CD4-positive, alpha-beta memory T cell (primary cell): ENCODE results near the gene CR1L. TPM values are rescaled to one million over a fixed set of nuclear protein-coding genes. Genes with fewer than 3 reads are reported as not detected.
A peak's percentile ranks its signal among the peaks of the same experiment; 100 is the strongest.
"Not testable (repeated sequence)": the region's sequence is repeated elsewhere in the genome, so short reads cannot be mapped to it uniquely, and the experiment has no call there.

Experiments
- CTCF ChIA-PET: fragments of 350-600 bp; sonication (Branson Sonifier 250); formaldehyde crosslinking; loops from one replicate; lab custom pipeline; 2021; ENCODE audit warnings: inconsistent platforms; ENCODE audit not compliant: partially characterized antibody; lab: Charles Lee
- POLR2A ChIA-PET: fragments of 350-600 bp; sonication (Branson Sonifier 250); formaldehyde crosslinking; loops from one replicate; lab custom pipeline; 2021; ENCODE audit not compliant: partially characterized antibody; lab: Charles Lee
- DNase-seq, 5 donors: peaks; one replicate each; pipeline versions ENCODE4 v3.0.0 to v3.0.0-alpha.2; 2020 to 2022; ENCODE audit warnings: mixed read lengths in 1 of 5
- H3K27ac ChIP-seq: one replicate; pipeline ENCODE4 v1.7.0; 2013; ENCODE audit warnings: low read depth, low read length
- H3K27me3 ChIP-seq: 2 replicates; pipeline ENCODE4 v1.7.0; 2013; ENCODE audit warnings: mild to moderate bottlenecking, low read length, moderate library complexity; ENCODE audit not compliant: insufficient read depth
- H3K36me3 ChIP-seq: 2 replicates; pipeline ENCODE4 v1.7.0; 2013; ENCODE audit warnings: mild to moderate bottlenecking, low read length, moderate library complexity; ENCODE audit not compliant: insufficient read depth
- H3K4me1 ChIP-seq: 2 replicates; pipeline ENCODE4 v1.7.0; 2013; ENCODE audit warnings: mild to moderate bottlenecking, low read length, moderate library complexity; ENCODE audit not compliant: insufficient read depth
- H3K4me3 ChIP-seq, 2 donors: one replicate each; pipeline ENCODE4 v1.7.0; 2013; ENCODE audit warnings: low read length in 2 of 2, mild to moderate bottlenecking in 1 of 2
- H3K9me3 ChIP-seq, 2 donors: one replicate each; pipeline ENCODE4 v1.7.0; 2013; ENCODE audit warnings: low read length in 2 of 2, control low read depth in 1 of 2; ENCODE audit not compliant: control insufficient read depth in 1 of 2
- H3K27ac Mint-ChIP-seq, 7 donors: one replicate each; pipeline ENCODE4 v1.8.0; 2020 to 2021; ENCODE audit warnings: mixed read lengths in 7 of 7, mild to moderate bottlenecking in 6 of 7, inconsistent platforms in 3 of 7, moderate library complexity in 3 of 7
- H3K27me3 Mint-ChIP-seq, 2 donors: one replicate each; pipeline ENCODE4 v1.8.0; 2020 to 2021; ENCODE audit warnings: mixed read lengths in 2 of 2
- H3K36me3 Mint-ChIP-seq, 2 donors: one replicate each; pipeline ENCODE4 v1.8.0; 2020 to 2021; ENCODE audit warnings: mixed read lengths in 2 of 2, inconsistent platforms in 1 of 2, mild to moderate bottlenecking in 1 of 2
- H3K4me1 Mint-ChIP-seq, 4 donors: one replicate each; pipeline ENCODE4 v1.8.0; 2020 to 2021; ENCODE audit warnings: mixed read lengths in 4 of 4, mild to moderate bottlenecking in 1 of 4
- H3K4me3 Mint-ChIP-seq, 8 donors: one replicate each; pipeline ENCODE4 v1.8.0; 2020 to 2021; ENCODE audit warnings: mixed read lengths in 8 of 8, mild to moderate bottlenecking in 7 of 8, moderate library complexity in 6 of 8, inconsistent platforms in 3 of 8
- H3K9me3 Mint-ChIP-seq, 8 donors: one replicate each; pipeline ENCODE4 v1.8.0; 2020 to 2021; ENCODE audit warnings: mixed read lengths in 8 of 8, mild to moderate bottlenecking in 5 of 8, inconsistent platforms in 3 of 8, moderate library complexity in 1 of 8
- intact Hi-C: fragments of 100-400 bp; cut with micrococcal nuclease; formaldehyde crosslinking; loops from one replicate; pipeline ENCODE4 v1.15.1; 2023
- polyA plus RNA-seq, 2 donors: library from polyadenylated mRNA; unstranded; fragments of 300-500 nt; fragmentation: Illumina TruSeq; gene quantifications; one replicate each; pipeline ENCODE4 v1.2.3, GENCODE V29; 2021
- total RNA-seq, 2 experiments: library from RNA; stranded (reverse); gene quantifications; one replicate each; pipeline ENCODE4 v1.2.3, GENCODE V29; 2021

The CR1L gene
- total and polyA plus RNA-seq, 4 experiments from 2014 or later, result 0.19 TPM; not detected in 3

DNA sequence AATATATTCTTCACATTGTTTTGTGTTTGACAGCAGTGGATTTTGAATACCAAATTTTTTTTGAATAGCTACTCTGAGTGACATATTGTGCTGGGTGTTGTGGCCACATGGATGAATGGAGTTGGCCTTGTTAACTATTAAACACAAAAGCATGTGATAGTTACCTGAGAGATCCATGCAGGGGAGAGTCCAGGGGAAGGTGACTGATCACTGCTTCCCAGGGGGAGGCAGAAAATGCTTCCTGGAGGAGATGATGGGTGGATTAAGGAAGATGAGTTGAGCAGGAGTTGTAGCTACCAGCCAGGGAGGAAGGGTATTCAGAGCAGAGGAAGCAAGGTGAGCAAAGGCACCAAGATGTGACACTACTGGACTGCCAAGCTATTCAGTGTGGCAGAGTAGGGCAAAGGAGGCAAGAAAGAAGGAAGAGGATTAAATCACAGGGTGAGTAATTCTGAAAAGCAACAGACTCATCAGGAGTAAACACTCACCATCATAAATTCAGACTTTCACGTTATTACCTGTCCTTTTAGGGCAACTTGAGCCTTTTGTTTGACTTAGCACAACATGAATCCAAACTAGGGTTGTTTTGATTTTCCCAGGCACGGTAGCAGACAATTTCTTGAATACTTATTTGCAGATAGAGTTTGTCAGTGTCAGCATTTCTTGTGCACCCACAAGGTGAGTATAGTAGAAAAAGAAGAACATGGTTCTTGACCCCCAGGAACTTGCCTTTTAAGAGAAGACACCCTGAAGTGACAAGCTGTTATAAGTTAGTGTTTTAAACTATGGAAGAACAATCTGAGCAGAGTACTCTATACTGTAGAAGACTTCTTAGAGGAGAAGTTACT lies 111.1 kb downstream of the CR1L start:
- H3K36me3 Mint-ChIP-seq, result peaks cover 38 to 60% of the 10 kb centered on the region in 2 donors
- ChIA-PET CTCF (interaction anchor here (1.2 kb wide), 1 partner anchor 41 kb away, joined by 3 read pairs; no protein-coding TSS in a partner anchor), POLR2A (no interaction called here)
- Histone ChIP-seq H3K4me1 (peaks cover 43% of the 10 kb centered on the region), H3K36me3 (peaks cover 24% of the 10 kb centered on the region), H3K27me3 (no peaks in the 10 kb centered on the region), H3K9me3 (no peaks in the 10 kb centered on the region), H3K4me3 (no peak overlapping the region), H3K27ac (no peak overlapping the region)
- peaks cover 0 to 3% (median 0%) of the 10 kb centered on the region in 8 donors for H3K9me3 Mint-ChIP-seq
- H3K4me3 Mint-ChIP-seq, result peak overlapping the region in 3 of 8 donors; percentile 0 to 32 (median 22)
- DNase-seq, result no peak
- peak overlapping the region in 5 of 7 donors; percentile 10 to 72 (median 48) for H3K27ac Mint-ChIP-seq
- intact Hi-C loops, result no loop called here
- peaks cover 39 to 60% (median 49%) of the 10 kb centered on the region in 4 donors for H3K4me1 Mint-ChIP-seq
- H3K27me3 Mint-ChIP-seq, result no peaks in the 10 kb centered on the region

GRCh38 chr1:207762622-207763021 lies 117.7 kb downstream of the CR1L start:
- Histone ChIP-seq H3K27me3 (no peaks in the 10 kb centered on the region), H3K9me3 (no peaks in the 10 kb centered on the region), H3K4me3 (no peak overlapping the region), H3K36me3 (peaks cover 47% of the 10 kb centered on the region), H3K4me1 (no peaks in the 10 kb centered on the region), H3K27ac (no peak overlapping the region)
- no peak overlapping the region for H3K4me3 Mint-ChIP-seq
- no peaks in the 10 kb centered on the region for H3K9me3 Mint-ChIP-seq
- intact Hi-C loops, result no loop called here
- peaks cover 74 to 87% of the 10 kb centered on the region in 2 donors for H3K36me3 Mint-ChIP-seq
- H3K27ac Mint-ChIP-seq, result no peak overlapping the region
- peaks cover 0 to 3% (median under 1%) of the 10 kb centered on the region in 4 donors for H3K4me1 Mint-ChIP-seq
- CTCF ChIA-PET, result no interaction called here
- no peaks in the 10 kb centered on the region for H3K27me3 Mint-ChIP-seq
- POLR2A ChIA-PET, result no interaction called here
- no peak for DNase-seq

- H3K36me3 Mint-ChIP-seq, result peaks cover 76 to 85% of the 10 kb centered on the region in 2 donors
- Histone ChIP-seq H3K27ac (no peak overlapping the region), H3K4me1 (no peaks in the 10 kb centered on the region), H3K27me3 (no peaks in the 10 kb centered on the region), H3K36me3 (peaks cover 43% of the 10 kb centered on the region), H3K4me3 (no peak overlapping the region), H3K9me3 (no peaks in the 10 kb centered on the region)
- H3K27ac Mint-ChIP-seq, result no peak overlapping the region
- no peaks in the 10 kb centered on the region for H3K9me3 Mint-ChIP-seq
- H3K27me3 Mint-ChIP-seq, result no peaks in the 10 kb centered on the region
- CTCF ChIA-PET, result interaction anchor here (0.7 kb wide), 1 partner anchor 52 kb away, joined by 4 read pairs; no protein-coding TSS in a partner anchor
- peaks cover 0 to 6% (median 1%) of the 10 kb centered on the region in 4 donors for H3K4me1 Mint-ChIP-seq
- intact Hi-C loops, result no loop called here
- DNase-seq, result no peak
- no peak overlapping the region for H3K4me3 Mint-ChIP-seq
- POLR2A ChIA-PET, result no interaction called here
Observed at GRCh38 chr1:207763091-207763490, 118.2 kb downstream of the CR1L start.

GRCh38 chr1:207763972-207764371 lies 119.0 kb downstream of the CR1L start:
- no peaks in the 10 kb centered on the region for H3K27me3 Mint-ChIP-seq
- no peaks in the 10 kb centered on the region for H3K9me3 ChIP-seq
- no peaks in the 10 kb centered on the region for H3K9me3 Mint-ChIP-seq
- no peaks in the 10 kb centered on the region for H3K27me3 ChIP-seq
- H3K27ac Mint-ChIP-seq, result no peak overlapping the region
- ChIA-PET CTCF (interaction anchor here (0.7 kb wide), 1 partner anchor 53 kb away, joined by 4 read pairs; no protein-coding TSS in a partner anchor), POLR2A (interaction anchor here (1.2 kb wide), 1 partner anchor 12 kb away, joined by 3 read pairs; the partner anchor contains the start of gene CD46)
- no peak overlapping the region for H3K4me3 Mint-ChIP-seq
- peaks cover 0 to 7% (median 5%) of the 10 kb centered on the region in 4 donors for H3K4me1 Mint-ChIP-seq
- intact Hi-C loops, result no loop called here
- peaks cover 40% of the 10 kb centered on the region for H3K36me3 ChIP-seq
- peaks cover 76 to 85% of the 10 kb centered on the region in 2 donors for H3K36me3 Mint-ChIP-seq
- no peak overlapping the region for H3K4me3 ChIP-seq
- H3K27ac ChIP-seq, result no peak overlapping the region
- DNase-seq, result no peak
- no peaks in the 10 kb centered on the region for H3K4me1 ChIP-seq

DNA sequence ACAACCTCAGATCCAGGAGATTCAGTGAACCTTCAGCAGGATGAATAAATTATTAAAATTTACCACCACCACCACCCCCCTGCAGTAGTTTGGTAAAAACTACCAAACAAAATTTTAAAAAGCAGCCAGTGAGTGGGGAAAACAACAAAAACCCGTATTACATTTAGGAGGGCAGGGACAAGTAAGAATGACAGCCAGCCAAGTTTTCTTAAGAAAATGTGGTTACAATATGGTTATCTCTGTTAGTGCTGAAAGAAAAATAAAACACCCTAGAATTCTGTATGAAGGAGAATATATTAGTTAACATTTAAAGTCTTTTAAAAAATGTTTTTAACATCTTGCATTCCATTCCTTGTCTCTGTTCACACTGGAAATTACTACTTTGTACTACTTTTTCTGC lies 121.6 kb downstream of the CR1L start:
- Mint-ChIP-seq H3K9me3 (peaks cover 2 to 9% (median 7%) of the 10 kb centered on the region in 8 donors), H3K27me3 (no peaks in the 10 kb centered on the region), H3K27ac (peak overlapping the region in 3 of 7 donors; percentile 8 to 22 (median 16)), H3K4me3 (no peak overlapping the region), H3K4me1 (peaks cover 0 to 9% (median 6%) of the 10 kb centered on the region in 4 donors), H3K36me3 (peaks cover 78 to 80% of the 10 kb centered on the region in 2 donors)
- no peaks in the 10 kb centered on the region for H3K9me3 ChIP-seq
- ChIA-PET CTCF (no interaction called here), POLR2A (no interaction called here)
- H3K27ac ChIP-seq, result no peak overlapping the region
- no peaks in the 10 kb centered on the region for H3K4me1 ChIP-seq
- intact Hi-C loops, result no loop called here
- DNase-seq, result no peak
- no peak overlapping the region for H3K4me3 ChIP-seq
- peaks cover 28% of the 10 kb centered on the region for H3K36me3 ChIP-seq
- H3K27me3 ChIP-seq, result no peaks in the 10 kb centered on the region

- H3K36me3 ChIP-seq, result peaks cover 12% of the 10 kb centered on the region
- POLR2A ChIA-PET, H3K4me3 Mint-ChIP-seq, H3K27me3 ChIP-seq, H3K27ac ChIP-seq, H3K4me3 ChIP-seq, DNase-seq, H3K27ac Mint-ChIP-seq, H3K4me1 ChIP-seq, H3K9me3 ChIP-seq, CTCF ChIA-PET, H3K27me3 Mint-ChIP-seq, intact Hi-C loops: not testable (repeated sequence)
- peaks cover 2 to 19% (median 14%) of the 10 kb centered on the region in 8 donors for H3K9me3 Mint-ChIP-seq
- H3K4me1 Mint-ChIP-seq, result peaks cover 18 to 41% (median 31%) of the 10 kb centered on the region in 4 donors
- peaks cover 83 to 86% of the 10 kb centered on the region in 2 donors for H3K36me3 Mint-ChIP-seq
Observed at GRCh38 chr1:207770514-207770913, 125.6 kb downstream of the CR1L start.
